PC-3 (cell line): ENCODE results near the gene CCDC69. TPM values are rescaled to one million over a fixed set of nuclear protein-coding genes. Genes with fewer than 3 reads are reported as not detected.
"Not testable (repeated sequence)": the region's sequence is repeated elsewhere in the genome, so short reads cannot be mapped to it uniquely, and the experiment has no call there.

ENCODE experiments used
- ATAC-seq: fragments of 200-7000 bp; cut with Tn5 transposase; 2 replicates; pipeline ENCODE4 v1.9.1; 2020; ENCODE audit warnings: mild to moderate bottlenecking, moderate library complexity
- BruUV-seq: library from RNA; stranded (reverse); fragments of 400-500 nt; replicated peaks from 2 replicates; lab custom pipeline; 2021; lab: Mats Ljungman, UMichigan
- CTCF ChIA-PET: fragments of 300-600 bp; sonication (Branson Sonifier 250); formaldehyde crosslinking; loops from one replicate; lab custom pipeline; 2022; ENCODE audit warnings: antibody characterized with exemption; lab: Charles Lee
- POLR2A ChIA-PET: fragments of 300-600 bp; sonication (Branson Sonifier 250); formaldehyde crosslinking; loops from one replicate; lab custom pipeline; 2022; ENCODE audit warnings: antibody characterized with exemption; ENCODE audit not compliant: unreplicated experiment; lab: Charles Lee
- DNase-seq: peaks from one replicate; pipeline ENCODE4 v3.0.0-alpha.2; 2015
- H2AFZ ChIP-seq: fragments of 300-600 bp; sonication (generic); 2 replicates; pipeline ENCODE4 v1.6.0; 2016; ENCODE audit warnings: antibody characterized with exemption, low read length
- H3F3A ChIP-seq: fragments of 300-600 bp; sonication (generic); one replicate; pipeline ENCODE4 v1.6.0; 2017; ENCODE audit warnings: antibody characterized with exemption, low read length, control low read depth, mild to moderate bottlenecking; ENCODE audit not compliant: unreplicated experiment
- H3K27ac ChIP-seq: fragments of 300-600 bp; sonication (generic); 2 replicates; pipeline ENCODE4 v1.5.1; 2016; ENCODE audit warnings: mild to moderate bottlenecking, low read length
- H3K27me3 ChIP-seq: fragments of 300-600 bp; sonication (generic); 2 replicates; pipeline ENCODE4 v1.6.1; 2016; ENCODE audit warnings: low read length, mixed read lengths
- H3K36me3 ChIP-seq: fragments of 300-600 bp; sonication (generic); 2 replicates; pipeline ENCODE4 v1.6.1; 2016; ENCODE audit warnings: low read depth, mixed run types, low read length, mixed read lengths
- H3K4me1 ChIP-seq: fragments of 300-600 bp; sonication (generic); 2 replicates; pipeline ENCODE4 v1.5.1; 2016; ENCODE audit warnings: low read length; ENCODE audit not compliant: insufficient read depth
- H3K4me2 ChIP-seq: fragments of 300-600 bp; sonication (generic); 2 replicates; pipeline ENCODE4 v1.6.0; 2016; ENCODE audit warnings: low read length
- H3K4me3 ChIP-seq: fragments of 300-600 bp; sonication (generic); 2 replicates; pipeline ENCODE4 v1.5.1; 2016; ENCODE audit warnings: mild to moderate bottlenecking, low read length, mixed read lengths
- H3K79me2 ChIP-seq: fragments of 300-600 bp; sonication (generic); 2 replicates; pipeline ENCODE4 v1.6.1; 2017; ENCODE audit warnings: low read length, mixed read lengths
- H3K9ac ChIP-seq: fragments of 300-600 bp; sonication (generic); 2 replicates; pipeline ENCODE4 v1.6.0; 2016; ENCODE audit warnings: mild to moderate bottlenecking, low read length
- H3K9me2 ChIP-seq: fragments of 300-600 bp; sonication (generic); replicated peaks from 2 replicates; pipeline ENCODE4 v1.6.1; 2016; ENCODE audit warnings: mixed run types, low read length, mixed read lengths
- H3K9me3 ChIP-seq: fragments of 300-600 bp; sonication (generic); 2 replicates; pipeline ENCODE4 v1.6.1; 2016; ENCODE audit warnings: low read length, mixed read lengths
- H4K20me1 ChIP-seq: fragments of 300-600 bp; sonication (generic); 2 replicates; pipeline ENCODE4 v1.6.1; 2016; ENCODE audit warnings: low read length, mixed read lengths
- EZH2 ChIP-seq: fragments of 300-600 bp; sonication (generic); IDR thresholded peaks from one replicate; pipeline ENCODE4 v1.6.1; 2017; ENCODE audit warnings: antibody characterized with exemption, mild to moderate bottlenecking, low read length; ENCODE audit not compliant: unreplicated experiment
- EZH2phosphoT487 ChIP-seq: fragments of 300-600 bp; sonication (generic); IDR thresholded peaks from 2 replicates; pipeline ENCODE4 v1.6.1; 2018; ENCODE audit warnings: mild to moderate bottlenecking, antibody characterized with exemption, low read length, borderline replicate concordance
- intact Hi-C: fragments of 100-400 bp; cut with micrococcal nuclease; formaldehyde crosslinking; loops from 2 replicates; pipeline ENCODE4 v1.9.0; 2023
- total RNA-seq: library from RNA; depleted of rRNA; stranded (reverse); fragments of >200 nt; gene quantifications from 2 replicates; pipeline ENCODE4 v1.2.3, GENCODE V29; 2014
- TF ChIP-seq, protein P1 (sequence below): fragments of 300-600 bp; sonication (generic); conservative IDR thresholded peaks from 2 replicates; pipeline ENCODE4 v1.5.1; 2017; ENCODE audit warnings: antibody characterized with exemption, low read depth, mild to moderate bottlenecking, low read length

Gene CCDC69
- total RNA-seq, 1 experiment from 2014 or later = 26.4 TPM

DNA sequence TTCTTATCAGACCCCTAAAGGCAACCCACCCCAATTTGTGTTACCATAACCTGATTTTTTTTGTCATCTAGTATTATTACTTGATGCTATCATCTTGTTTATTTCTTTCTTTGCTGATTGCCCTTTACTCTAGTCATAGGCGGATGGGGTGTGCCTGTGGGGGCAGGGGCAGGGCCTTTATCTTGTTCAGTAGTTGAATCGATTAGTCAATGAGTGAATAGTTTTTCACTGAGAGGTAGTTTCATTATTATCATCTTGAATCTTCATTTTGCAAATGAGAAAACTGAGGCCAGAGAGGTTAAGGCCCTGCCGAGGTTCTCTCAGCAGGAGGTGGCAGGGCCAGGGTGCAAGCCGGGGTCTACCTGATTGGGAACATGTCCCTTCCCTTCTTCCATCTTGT is 19.7 kb upstream of the CCDC69 start:
- H3K36me3 ChIP-seq = no peaks in the 10 kb centered on the region
- intact Hi-C loops = no loop called here
- no peaks in the 10 kb centered on the region for H3K9me2 ChIP-seq
- TF ChIP-seq EZH2phosphoT487 = no peak
- TF ChIP-seq, protein P1, sequence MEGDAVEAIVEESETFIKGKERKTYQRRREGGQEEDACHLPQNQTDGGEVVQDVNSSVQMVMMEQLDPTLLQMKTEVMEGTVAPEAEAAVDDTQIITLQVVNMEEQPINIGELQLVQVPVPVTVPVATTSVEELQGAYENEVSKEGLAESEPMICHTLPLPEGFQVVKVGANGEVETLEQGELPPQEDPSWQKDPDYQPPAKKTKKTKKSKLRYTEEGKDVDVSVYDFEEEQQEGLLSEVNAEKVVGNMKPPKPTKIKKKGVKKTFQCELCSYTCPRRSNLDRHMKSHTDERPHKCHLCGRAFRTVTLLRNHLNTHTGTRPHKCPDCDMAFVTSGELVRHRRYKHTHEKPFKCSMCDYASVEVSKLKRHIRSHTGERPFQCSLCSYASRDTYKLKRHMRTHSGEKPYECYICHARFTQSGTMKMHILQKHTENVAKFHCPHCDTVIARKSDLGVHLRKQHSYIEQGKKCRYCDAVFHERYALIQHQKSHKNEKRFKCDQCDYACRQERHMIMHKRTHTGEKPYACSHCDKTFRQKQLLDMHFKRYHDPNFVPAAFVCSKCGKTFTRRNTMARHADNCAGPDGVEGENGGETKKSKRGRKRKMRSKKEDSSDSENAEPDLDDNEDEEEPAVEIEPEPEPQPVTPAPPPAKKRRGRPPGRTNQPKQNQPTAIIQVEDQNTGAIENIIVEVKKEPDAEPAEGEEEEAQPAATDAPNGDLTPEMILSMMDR = no peak
- no peak for TF ChIP-seq EZH2
- no peaks in the 10 kb centered on the region for H3K27me3 ChIP-seq
- DNase-seq (no peak), ATAC-seq (no peak)
- no peaks in the 10 kb centered on the region for H3F3A ChIP-seq
- no peaks in the 10 kb centered on the region for H3K9me3 ChIP-seq
- no peak overlapping the region for H3K4me3 ChIP-seq
- H2AFZ ChIP-seq = no peak overlapping the region
- ChIA-PET CTCF (no interaction called here), POLR2A (no interaction called here)
- H3K4me2 ChIP-seq = no peak overlapping the region
- no peak overlapping the region for H3K9ac ChIP-seq
- H3K4me1 ChIP-seq = peaks cover 5% of the 10 kb centered on the region
- BruUV-seq = no TSS peak
- no peaks in the 10 kb centered on the region for H3K79me2 ChIP-seq
- no peak overlapping the region for H3K27ac ChIP-seq
- H4K20me1 ChIP-seq = no peaks in the 10 kb centered on the region

GRCh38 chr5:151243127-151243526 is 19.2 kb upstream of the CCDC69 start:
- Histone ChIP-seq H4K20me1 (no peaks in the 10 kb centered on the region), H3K4me1 (peaks cover 5% of the 10 kb centered on the region), H3K9me3 (no peaks in the 10 kb centered on the region), H2AFZ (no peak overlapping the region), H3K27me3 (no peaks in the 10 kb centered on the region), H3F3A (no peaks in the 10 kb centered on the region), H3K9ac (no peak overlapping the region), H3K36me3 (no peaks in the 10 kb centered on the region), H3K4me3 (no peak overlapping the region), H3K4me2 (no peak overlapping the region), H3K9me2 (no peaks in the 10 kb centered on the region), H3K27ac (no peak overlapping the region), H3K79me2 (no peaks in the 10 kb centered on the region)
- ATAC-seq (no peak), DNase-seq (no peak)
- no peak for TF ChIP-seq EZH2
- CTCF ChIA-PET = no interaction called here
- intact Hi-C loops = no loop called here
- POLR2A ChIA-PET = no interaction called here
- no TSS peak for BruUV-seq

DNA sequence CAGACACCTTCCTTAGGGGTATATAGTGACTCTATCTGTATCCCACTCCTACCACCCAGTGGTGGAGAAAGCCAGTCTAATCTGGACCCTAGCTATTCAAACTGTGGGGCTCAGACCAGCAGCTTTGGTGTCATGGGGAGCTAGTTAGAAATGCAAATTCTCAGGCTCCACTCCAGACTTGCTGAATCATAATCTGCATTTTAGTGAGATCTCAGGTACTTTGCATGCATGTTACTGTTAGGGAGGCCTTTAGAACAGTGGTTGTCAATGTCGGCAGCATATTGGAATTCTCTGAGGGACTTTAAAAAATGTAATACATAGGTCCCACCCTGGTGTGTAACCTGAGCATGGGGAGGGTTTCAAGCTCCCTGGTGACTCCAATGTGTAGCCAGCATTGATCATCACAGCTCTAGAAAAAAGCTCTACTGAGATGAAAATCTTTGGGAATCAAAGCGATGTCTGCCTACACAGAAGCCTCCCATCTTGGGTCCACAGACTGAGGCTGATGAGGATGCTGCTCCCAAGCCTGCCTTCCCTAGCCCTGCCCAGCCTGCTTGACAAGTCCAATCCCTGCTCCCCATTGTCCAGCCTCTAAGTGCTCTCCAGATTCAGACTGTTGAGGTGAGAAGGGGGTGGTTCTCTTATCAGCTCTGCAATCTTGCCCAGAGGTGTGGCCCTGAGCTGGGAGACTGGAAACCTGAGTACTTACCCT is 17.2 kb upstream of the CCDC69 start:
- Histone ChIP-seq H3K4me1 (peaks cover 5% of the 10 kb centered on the region), H3K27me3 (no peaks in the 10 kb centered on the region), H3K9me3 (no peaks in the 10 kb centered on the region), H2AFZ (no peak overlapping the region), H4K20me1 (no peaks in the 10 kb centered on the region), H3K4me3 (no peak overlapping the region), H3K79me2 (no peaks in the 10 kb centered on the region), H3K27ac (no peak overlapping the region), H3K36me3 (no peaks in the 10 kb centered on the region), H3K9me2 (no peaks in the 10 kb centered on the region), H3K4me2 (no peak overlapping the region), H3F3A (no peaks in the 10 kb centered on the region), H3K9ac (no peak overlapping the region)
- DNase-seq = peak; percentile 50
- no peak for TF ChIP-seq EZH2phosphoT487
- TF ChIP-seq, protein P1 = no peak
- TF ChIP-seq EZH2 = no peak
- POLR2A ChIA-PET = interaction anchor here (0.9 kb wide), 1 partner anchor 12 kb away, joined by 3 read pairs; the partner anchor contains the start of gene GM2A
- CTCF ChIA-PET = interaction anchor here (0.7 kb wide), 1 partner anchor 239 kb away, joined by 3 read pairs; no protein-coding TSS in a partner anchor
- no TSS peak for BruUV-seq
- ATAC-seq = peak; percentile 27; the same call in 1 of the 2 replicates
- intact Hi-C loops = no loop called here

DNA sequence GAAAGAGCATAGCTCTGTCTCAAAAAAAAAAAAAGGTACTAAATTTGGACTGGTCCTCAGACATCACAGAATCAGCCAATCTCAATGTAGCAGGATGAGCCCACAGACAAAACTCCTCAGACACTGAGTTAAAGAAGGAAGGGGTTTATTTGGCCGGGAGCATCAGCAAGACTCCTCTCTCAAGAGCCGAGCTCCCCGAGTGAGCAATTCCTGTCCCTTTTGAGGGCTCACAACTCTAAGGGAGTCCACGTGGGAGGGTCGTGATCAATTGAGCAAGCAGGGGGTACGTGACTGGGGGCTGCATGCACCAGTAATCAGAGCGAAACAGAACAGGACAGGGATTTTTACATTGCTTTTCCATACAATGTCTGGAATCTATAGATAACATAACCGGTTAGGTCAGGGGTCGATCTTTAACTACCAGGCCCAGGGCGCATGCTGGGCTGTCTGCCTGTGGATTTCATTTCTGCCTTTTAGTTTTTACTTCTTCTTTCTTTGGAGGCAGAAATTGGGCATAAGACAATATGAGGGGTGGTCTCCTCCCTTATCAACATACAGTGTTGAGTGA is 16.5 kb upstream of the CCDC69 start:
- H3K4me2 ChIP-seq, H3K36me3 ChIP-seq, ATAC-seq, DNase-seq, H2AFZ ChIP-seq, H3K9me2 ChIP-seq, intact Hi-C loops, H3K4me3 ChIP-seq, H3K9ac ChIP-seq, CTCF ChIA-PET, H3K4me1 ChIP-seq, H3K79me2 ChIP-seq, BruUV-seq, H4K20me1 ChIP-seq, H3F3A ChIP-seq, H3K9me3 ChIP-seq, H3K27ac ChIP-seq, H3K27me3 ChIP-seq: not testable (repeated sequence)
- POLR2A ChIA-PET = interaction anchor here (0.5 kb wide), 1 partner anchor 265 kb away, joined by 12 read pairs; no protein-coding TSS in a partner anchor
